Measurements from ENCODE around the gene RPUSD4. TPM values are rescaled to one million over a fixed set of nuclear protein-coding genes. Genes with fewer than 3 reads are reported as not detected.

Gene RPUSD4
- total RNA-seq, 1 experiment from 2014 or later = 42.9 TPM

GRCh38 chr11:126175393-126175792 lies 36.1 kb downstream of the RPUSD4 start:
- TF ChIP-seq, protein P1, sequence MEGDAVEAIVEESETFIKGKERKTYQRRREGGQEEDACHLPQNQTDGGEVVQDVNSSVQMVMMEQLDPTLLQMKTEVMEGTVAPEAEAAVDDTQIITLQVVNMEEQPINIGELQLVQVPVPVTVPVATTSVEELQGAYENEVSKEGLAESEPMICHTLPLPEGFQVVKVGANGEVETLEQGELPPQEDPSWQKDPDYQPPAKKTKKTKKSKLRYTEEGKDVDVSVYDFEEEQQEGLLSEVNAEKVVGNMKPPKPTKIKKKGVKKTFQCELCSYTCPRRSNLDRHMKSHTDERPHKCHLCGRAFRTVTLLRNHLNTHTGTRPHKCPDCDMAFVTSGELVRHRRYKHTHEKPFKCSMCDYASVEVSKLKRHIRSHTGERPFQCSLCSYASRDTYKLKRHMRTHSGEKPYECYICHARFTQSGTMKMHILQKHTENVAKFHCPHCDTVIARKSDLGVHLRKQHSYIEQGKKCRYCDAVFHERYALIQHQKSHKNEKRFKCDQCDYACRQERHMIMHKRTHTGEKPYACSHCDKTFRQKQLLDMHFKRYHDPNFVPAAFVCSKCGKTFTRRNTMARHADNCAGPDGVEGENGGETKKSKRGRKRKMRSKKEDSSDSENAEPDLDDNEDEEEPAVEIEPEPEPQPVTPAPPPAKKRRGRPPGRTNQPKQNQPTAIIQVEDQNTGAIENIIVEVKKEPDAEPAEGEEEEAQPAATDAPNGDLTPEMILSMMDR (conservative IDR thresholded peaks at IDR 0.05) = no peak
- H3K4ac ChIP-seq (ENCODE audit: low read depth, low read length) = no peak overlapping the region
- no peak overlapping the region for H2BK120ac ChIP-seq (ENCODE audit: low read depth, low read length, poor library complexity, severe bottlenecking)
- no peak overlapping the region for H3K27ac ChIP-seq (ENCODE audit: insufficient read length, low read depth, low read length)
- H4K91ac ChIP-seq (ENCODE audit: insufficient read length, low read depth, low read length) = no peak overlapping the region
- WGBS (ENCODE audit: extremely low coverage, insufficient read length, low lambda C conversion rate) = no CpG with 5 or more reads among the region's 15 CpGs
- Mint-ChIP-seq H3K36me3 (ENCODE audit: insufficient read depth in 1 of 3, low read depth in 3 of 3) (no peaks in the 10 kb centered on the region), H3K27me3 (ENCODE audit: low read depth) (no peaks in the 10 kb centered on the region; the same call in 1 of the 2 replicates), H3K4me1 (peaks cover 0 to 3% of the 10 kb centered on the region in 2 experiments; a peak in 1 of 4 replicates), H3K27ac (peak overlapping the region in 1 of 3 experiments; percentile 25; a peak in 1 of 7 replicates), H3K4me3 (no peak overlapping the region), H3K9me3 (no peaks in the 10 kb centered on the region; a peak in 1 of 5 replicates)
- H2BK20ac ChIP-seq (ENCODE audit: low read depth, low read length, poor library complexity, severe bottlenecking) = no peak overlapping the region
- no peaks in the 10 kb centered on the region for H3K9me3 ChIP-seq (ENCODE audit: control insufficient read depth, low read depth, low read length)
- no peaks in the 10 kb centered on the region for H3K79me2 ChIP-seq (ENCODE audit: insufficient read depth, low read length)
- no peak overlapping the region for H3K9ac ChIP-seq (ENCODE audit: extremely low read depth, insufficient read length, low read length)
- no peaks in the 10 kb centered on the region for H3K23me2 ChIP-seq (ENCODE audit: insufficient read length, low read depth, low read length, poor library complexity, severe bottlenecking)
- no peak overlapping the region for H3K18ac ChIP-seq (ENCODE audit: insufficient read length, low read depth, low read length)
- no peak overlapping the region for H2BK5ac ChIP-seq (ENCODE audit: insufficient read length, low read length)
- H3K27me3 ChIP-seq (ENCODE audit: insufficient read depth, low read length) = no peaks in the 10 kb centered on the region
- no peak overlapping the region for H4K5ac ChIP-seq (ENCODE audit: insufficient read length, low read depth, low read length)
- no peak overlapping the region for H3K56ac ChIP-seq (ENCODE audit: insufficient read length, low read depth, low read length)
- H2BK12ac ChIP-seq (ENCODE audit: insufficient read length, low read depth, low read length) = no peak overlapping the region
- no peak for DNase-seq
- no peak overlapping the region for H3K23ac ChIP-seq (ENCODE audit: insufficient read length, low read depth, low read length)
- H3K4me1 ChIP-seq (ENCODE audit: insufficient read depth, low read length) = no peaks in the 10 kb centered on the region
- no peak overlapping the region for H3T11ph ChIP-seq (ENCODE audit: low read length)
- H3K79me1 ChIP-seq (ENCODE audit: insufficient read depth, low read depth, low read length, poor library complexity, severe bottlenecking) = no peaks in the 10 kb centered on the region
- no peak overlapping the region for H4K8ac ChIP-seq (replicated peaks; ENCODE audit: insufficient read length, low read depth, low read length)
- H2AK5ac ChIP-seq (ENCODE audit: insufficient read length, low read length) = no peak overlapping the region
- no peak overlapping the region for H3K4me2 ChIP-seq (ENCODE audit: insufficient read depth, insufficient read length, low read length)
- no peak overlapping the region for H2BK15ac ChIP-seq (ENCODE audit: low read depth, low read length)
- H4K20me1 ChIP-seq (ENCODE audit: control insufficient read depth, insufficient read depth, insufficient read length) = no peaks in the 10 kb centered on the region
- no peak overlapping the region; the same call in 1 of the 2 replicates for H3K14ac ChIP-seq (ENCODE audit: insufficient read depth, low read length)
- H2AFZ ChIP-seq (ENCODE audit: low read length) = no peak overlapping the region
